Bronchial epithelial cell (primary cell): Measurements from ENCODE around the gene CHIC2. TPM values are rescaled to one million over a fixed set of nuclear protein-coding genes. Genes with fewer than 3 reads are reported as not detected.
"Not testable (repeated sequence)": the region's sequence is repeated elsewhere in the genome, so short reads cannot be mapped to it uniquely, and the experiment has no call there.

Experiments
- DNase-seq: peaks from one replicate; pipeline ENCODE4 v3.0.0-alpha.2; 2010; ENCODE audit warnings: low read depth
- FAIRE-seq: peaks from 2 replicates; lab custom pipeline; 2011; peaks lifted over from hg19 to GRCh38; lab: Jason Lieb, UNC
- H3K27me3 ChIP-seq: 2 replicates; pipeline ENCODE4 v1.5.1; 2011; ENCODE audit warnings: low read length; ENCODE audit not compliant: control insufficient read depth, insufficient read depth
- H3K36me3 ChIP-seq: 2 replicates; pipeline ENCODE4 v1.5.1; 2011; ENCODE audit warnings: low read length; ENCODE audit not compliant: control insufficient read depth, insufficient read depth
- H3K4me3 ChIP-seq: 2 replicates; pipeline ENCODE4 v1.5.1; 2011; ENCODE audit warnings: mild to moderate bottlenecking, low read depth, low read length, control low read depth
- CTCF ChIP-seq: IDR thresholded peaks from 2 replicates; pipeline ENCODE4 v1.5.1; 2011; ENCODE audit warnings: mild to moderate bottlenecking, moderate library complexity, low read length, control low read depth, inconsistent platforms; ENCODE audit not compliant: insufficient read depth, severe bottlenecking
- total RNA-seq: library from RNA; depleted of rRNA; stranded (reverse); fragments of >200 nt; gene quantifications from 2 replicates; pipeline ENCODE4 v1.2.1, GENCODE V29; 2014

CHIC2 gene
- total RNA-seq, 1 donor from 2014 or later = 36.1 TPM

- TF ChIP-seq CTCF = no peak
- no peak overlapping the region for H3K4me3 ChIP-seq
- FAIRE-seq = no peak
Measured at GRCh38 chr4:54061067-54061466, 3.3 kb downstream of the CHIC2 start.

DNA sequence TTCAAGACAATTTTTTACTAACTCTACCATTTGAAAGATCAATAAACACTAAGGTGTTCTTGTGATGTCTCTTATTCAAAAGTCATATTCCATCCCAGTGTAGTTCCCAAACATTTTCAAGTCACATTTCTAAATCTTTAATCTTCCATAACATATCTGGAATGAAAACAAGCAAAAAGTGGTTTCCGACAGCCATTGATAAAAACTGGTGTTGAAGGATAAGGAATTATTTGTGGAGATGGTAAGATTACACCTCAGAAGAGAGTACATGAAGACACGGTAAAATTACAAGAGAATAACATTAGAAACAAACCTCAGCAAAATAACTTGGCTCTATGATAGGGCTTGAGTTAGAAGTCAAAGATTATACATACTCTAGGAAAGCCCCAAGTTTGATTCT, 4.3 kb downstream of the CHIC2 start:
- DNase-seq (no peak), FAIRE-seq (no peak)
- Histone ChIP-seq H3K27me3 (no peaks in the 10 kb centered on the region), H3K36me3 (no peaks in the 10 kb centered on the region), H3K4me3 (no peak overlapping the region)
- TF ChIP-seq CTCF = no peak

More at GRCh38 chr4:54061067-54061466, 3.3 kb downstream of the CHIC2 start:
- Histone ChIP-seq H3K27me3 (no peaks in the 10 kb centered on the region), H3K36me3 (no peaks in the 10 kb centered on the region)
- no peak for DNase-seq

DNA sequence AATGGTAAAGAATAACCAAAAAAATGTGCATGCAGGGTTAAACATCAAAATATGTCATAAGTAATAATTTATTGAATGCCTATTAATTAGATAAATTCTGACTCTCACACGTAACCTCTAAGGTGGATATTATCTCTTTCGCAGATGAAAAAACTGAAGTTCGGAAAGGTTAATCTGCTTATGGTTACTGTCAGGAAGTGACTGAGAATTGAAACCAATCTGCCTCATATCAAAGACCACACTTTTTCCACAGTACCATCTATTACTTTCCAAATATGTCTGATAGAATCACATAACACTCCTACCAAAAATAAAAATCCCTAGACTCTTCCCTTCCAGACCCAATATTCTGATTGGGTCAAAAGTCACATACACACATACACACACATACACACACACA, 6.2 kb downstream of the CHIC2 start:
- Histone ChIP-seq H3K36me3 (no peaks in the 10 kb centered on the region), H3K4me3 (no peak overlapping the region), H3K27me3 (no peaks in the 10 kb centered on the region)
- no peak for TF ChIP-seq CTCF
- DNase-seq (no peak), FAIRE-seq (no peak)

- Histone ChIP-seq H3K27me3 (no peaks in the 10 kb centered on the region), H3K36me3 (no peaks in the 10 kb centered on the region), H3K4me3 (no peak overlapping the region)
- no peak for TF ChIP-seq CTCF
- FAIRE-seq (no peak), DNase-seq (no peak)
Measured at GRCh38 chr4:54056360-54056759, 8.0 kb downstream of the CHIC2 start.

DNA sequence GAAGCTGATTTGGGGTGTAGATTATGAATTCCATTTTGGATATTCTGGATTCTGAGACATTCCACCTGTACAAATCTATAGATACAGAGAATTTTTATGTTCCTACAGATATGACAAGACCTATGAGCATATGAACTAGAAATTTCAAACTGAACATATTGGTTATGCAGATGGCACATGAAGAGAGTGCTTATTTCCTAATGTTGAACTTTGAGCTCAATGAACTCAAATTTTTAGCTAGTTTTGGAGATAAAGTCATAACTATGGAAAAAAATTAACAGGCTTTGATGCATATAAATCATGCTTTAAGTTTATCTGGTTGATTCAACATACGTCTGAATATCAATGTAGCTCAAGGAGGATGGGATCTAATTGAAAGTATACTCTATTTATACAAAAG, 8.9 kb downstream of the CHIC2 start:
- no peaks in the 10 kb centered on the region for H3K36me3 ChIP-seq
- H3K27me3 ChIP-seq = no peaks in the 10 kb centered on the region
- no peak for DNase-seq
- no peak for TF ChIP-seq CTCF
- FAIRE-seq = no peak
- H3K4me3 ChIP-seq = no peak overlapping the region

DNA sequence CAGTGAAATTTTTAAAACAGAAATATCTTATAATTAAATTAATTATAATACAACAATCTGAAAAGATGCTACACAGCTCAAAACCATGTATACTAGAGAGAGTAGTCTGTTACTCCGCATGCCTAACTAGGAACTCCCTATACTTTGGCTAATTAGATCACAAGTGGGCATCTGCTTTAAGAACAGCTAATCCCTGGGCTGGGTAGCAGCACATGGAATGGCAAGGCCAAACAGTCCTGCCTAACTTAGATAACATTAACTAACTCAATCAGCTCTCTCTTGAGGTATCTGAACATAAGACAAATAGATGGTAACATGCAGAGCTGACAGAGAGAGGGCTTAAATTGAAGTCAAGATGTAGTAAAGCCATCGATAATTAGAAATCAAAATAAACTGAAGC, 9.9 kb downstream of the CHIC2 start:
- FAIRE-seq = no peak
- TF ChIP-seq CTCF = no peak

GRCh38 chr4:54053322-54053721, 11.1 kb downstream of the CHIC2 start:
- H3K27me3 ChIP-seq, H3K4me3 ChIP-seq, H3K36me3 ChIP-seq, FAIRE-seq, DNase-seq: not testable (repeated sequence)

More for the DNA sequence above, 9.9 kb downstream of the CHIC2 start:
- DNase-seq = no peak
- H3K4me3 ChIP-seq = no peak overlapping the region
- H3K36me3 ChIP-seq = no peaks in the 10 kb centered on the region
- H3K27me3 ChIP-seq = no peaks in the 10 kb centered on the region
